AG09319 (cell line): Measurements from ENCODE around the gene CEP55.
A peak's percentile ranks its signal among the peaks of the same experiment; 100 is the strongest.

Experiments used
- DNase-seq: peaks from one replicate; pipeline ENCODE4 v3.0.0-alpha.2; 2010; ENCODE audit warnings: low read depth; ENCODE audit errors: extremely low read depth
- TF ChIP-seq, protein P1 (sequence below): IDR thresholded peaks from 2 replicates; pipeline ENCODE4 v1.5.1; 2011; ENCODE audit warnings: low read depth, mild to moderate bottlenecking, inconsistent platforms, low read length, moderate library complexity

The CEP55 gene

DNA sequence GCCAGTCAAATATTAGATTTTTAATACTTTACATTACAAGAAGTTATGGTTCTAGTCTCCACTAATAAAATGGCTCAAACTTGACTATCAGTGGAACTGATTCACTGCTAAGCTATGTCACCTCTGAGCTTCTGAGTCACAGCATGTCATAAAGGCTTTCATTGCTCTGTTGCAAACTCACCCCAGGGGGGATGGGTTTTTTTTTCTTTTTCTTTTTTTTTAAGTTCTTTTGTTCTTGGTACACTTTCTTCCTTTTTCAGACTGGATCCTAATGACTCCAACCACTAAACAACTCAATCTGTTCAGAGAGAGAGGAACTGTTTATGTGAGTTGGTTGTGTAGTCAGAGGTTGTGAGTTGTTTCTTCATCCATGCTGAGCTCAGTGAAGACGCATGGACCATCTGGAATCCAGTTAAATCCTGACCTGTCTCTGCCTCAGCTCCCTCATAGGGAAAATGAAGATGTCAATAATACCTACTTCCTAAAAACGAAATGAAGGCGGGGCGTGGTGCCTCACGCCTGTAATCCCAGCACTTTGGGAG is 25.2 kb upstream of the CEP55 start:
- TF ChIP-seq, protein P1, sequence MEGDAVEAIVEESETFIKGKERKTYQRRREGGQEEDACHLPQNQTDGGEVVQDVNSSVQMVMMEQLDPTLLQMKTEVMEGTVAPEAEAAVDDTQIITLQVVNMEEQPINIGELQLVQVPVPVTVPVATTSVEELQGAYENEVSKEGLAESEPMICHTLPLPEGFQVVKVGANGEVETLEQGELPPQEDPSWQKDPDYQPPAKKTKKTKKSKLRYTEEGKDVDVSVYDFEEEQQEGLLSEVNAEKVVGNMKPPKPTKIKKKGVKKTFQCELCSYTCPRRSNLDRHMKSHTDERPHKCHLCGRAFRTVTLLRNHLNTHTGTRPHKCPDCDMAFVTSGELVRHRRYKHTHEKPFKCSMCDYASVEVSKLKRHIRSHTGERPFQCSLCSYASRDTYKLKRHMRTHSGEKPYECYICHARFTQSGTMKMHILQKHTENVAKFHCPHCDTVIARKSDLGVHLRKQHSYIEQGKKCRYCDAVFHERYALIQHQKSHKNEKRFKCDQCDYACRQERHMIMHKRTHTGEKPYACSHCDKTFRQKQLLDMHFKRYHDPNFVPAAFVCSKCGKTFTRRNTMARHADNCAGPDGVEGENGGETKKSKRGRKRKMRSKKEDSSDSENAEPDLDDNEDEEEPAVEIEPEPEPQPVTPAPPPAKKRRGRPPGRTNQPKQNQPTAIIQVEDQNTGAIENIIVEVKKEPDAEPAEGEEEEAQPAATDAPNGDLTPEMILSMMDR = no peak
- DNase-seq = peak; percentile 79

DNA sequence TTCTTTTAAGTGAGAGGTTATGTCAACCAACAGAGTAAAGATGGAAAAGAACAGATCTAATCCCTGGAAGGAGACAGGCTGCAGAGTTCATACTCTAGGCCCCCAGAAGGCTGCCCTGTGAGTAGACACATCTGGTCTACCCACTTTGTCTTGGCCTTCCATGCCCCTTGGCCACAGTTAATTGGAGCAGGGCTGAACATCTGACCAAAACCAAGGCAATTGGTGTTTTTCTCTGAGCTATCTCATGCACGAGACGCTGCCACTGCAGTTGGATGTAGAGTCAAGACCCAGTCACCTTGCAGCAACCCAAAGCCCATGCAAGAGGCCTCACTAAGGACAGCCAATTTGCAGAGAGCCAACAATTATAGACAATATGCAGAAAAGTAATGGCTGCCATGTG is 23.3 kb upstream of the CEP55 start:
- no peak for DNase-seq
- TF ChIP-seq, protein P1 = no peak

DNA sequence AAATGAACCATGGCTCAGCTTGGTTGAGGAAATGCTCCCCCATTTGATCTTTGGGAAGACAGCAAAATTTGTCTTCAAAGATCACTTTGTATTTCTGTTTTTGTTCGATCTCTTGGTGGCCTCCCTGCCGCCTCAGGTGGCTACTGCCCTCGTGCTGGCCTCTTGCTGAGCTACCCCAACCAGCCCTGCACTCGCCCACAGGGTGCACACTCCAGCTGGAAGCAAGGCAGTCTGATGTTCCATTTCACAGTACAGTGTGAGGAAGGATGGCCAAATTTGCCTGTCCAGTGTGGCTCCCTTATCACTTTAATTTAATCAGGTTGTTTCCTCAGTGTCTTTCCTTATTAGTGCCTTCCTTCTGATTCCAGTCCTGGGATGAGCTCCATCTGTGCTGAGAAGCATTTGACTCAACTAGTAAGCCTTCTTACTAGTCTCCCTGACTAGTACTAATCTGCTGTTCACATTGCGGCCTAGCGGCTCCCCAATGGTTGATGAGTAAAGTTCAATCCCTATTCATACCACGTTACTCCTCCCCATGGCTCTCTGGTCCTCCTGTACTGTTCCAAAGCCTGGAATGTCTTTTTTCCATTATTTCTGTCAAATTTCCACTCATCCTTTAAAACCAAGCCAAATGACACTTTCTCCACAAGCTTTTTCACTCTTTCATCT is 22.5 kb upstream of the CEP55 start:
- TF ChIP-seq, protein P1 = no peak
- no peak for DNase-seq

DNA sequence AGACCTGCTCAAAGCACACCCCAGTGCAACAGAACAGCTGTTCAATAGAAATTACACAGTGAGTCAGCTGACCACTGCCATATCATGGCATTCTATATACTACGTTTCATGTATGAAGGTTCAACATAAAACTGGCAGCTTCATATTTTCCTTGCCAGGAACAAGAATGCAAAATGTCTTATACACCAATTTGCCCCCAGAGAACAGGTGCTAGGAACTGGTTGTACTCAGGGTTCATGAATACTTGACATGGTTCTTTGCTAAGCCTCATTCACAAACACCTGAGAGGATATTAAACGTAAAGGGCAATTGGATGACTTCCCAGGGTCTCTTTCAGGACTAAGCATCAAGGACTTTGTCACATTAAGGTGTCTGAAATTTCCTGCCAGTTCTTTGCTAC is 21.2 kb upstream of the CEP55 start:
- no peak for DNase-seq
- TF ChIP-seq, protein P1 = no peak

DNA sequence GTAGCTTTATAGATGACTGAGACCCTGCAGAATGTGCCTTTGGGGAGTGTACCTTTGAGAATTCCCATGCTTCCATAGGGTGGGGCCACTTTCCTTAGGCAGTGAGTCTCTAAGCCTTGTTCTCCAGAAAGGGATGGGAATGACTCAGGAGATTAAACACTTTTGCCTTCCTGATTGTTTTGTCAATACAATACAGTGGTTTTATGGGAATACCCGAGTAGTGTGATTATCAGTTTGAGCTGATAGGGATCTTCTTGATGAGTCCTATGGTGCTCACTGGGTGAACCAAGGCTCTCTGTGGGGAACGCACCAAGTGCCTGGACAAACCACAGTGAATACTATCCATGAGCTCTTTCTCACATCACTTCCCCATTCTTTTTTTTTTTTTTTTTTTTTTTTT is 20.5 kb upstream of the CEP55 start:
- TF ChIP-seq, protein P1 = no peak
- no peak for DNase-seq

DNA sequence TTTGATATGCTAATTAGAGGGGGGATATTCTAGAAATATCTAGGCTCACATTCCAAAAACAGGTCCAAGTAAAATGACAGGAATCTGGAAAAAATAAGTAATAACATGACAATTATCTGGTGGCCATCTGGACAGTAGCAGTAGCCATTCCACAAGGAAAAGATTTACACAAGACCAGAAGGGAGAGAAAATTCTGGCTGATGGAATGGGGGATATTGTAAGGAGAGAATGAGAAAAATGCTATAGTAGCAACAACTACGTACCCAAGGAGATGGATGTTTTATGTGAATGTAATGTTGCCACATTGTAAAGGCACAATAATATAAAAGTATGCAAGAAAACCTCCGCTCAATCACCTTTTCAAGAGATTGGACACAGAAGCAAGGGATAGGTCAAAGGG is 19.7 kb upstream of the CEP55 start:
- TF ChIP-seq, protein P1 = no peak
- DNase-seq = no peak

DNA sequence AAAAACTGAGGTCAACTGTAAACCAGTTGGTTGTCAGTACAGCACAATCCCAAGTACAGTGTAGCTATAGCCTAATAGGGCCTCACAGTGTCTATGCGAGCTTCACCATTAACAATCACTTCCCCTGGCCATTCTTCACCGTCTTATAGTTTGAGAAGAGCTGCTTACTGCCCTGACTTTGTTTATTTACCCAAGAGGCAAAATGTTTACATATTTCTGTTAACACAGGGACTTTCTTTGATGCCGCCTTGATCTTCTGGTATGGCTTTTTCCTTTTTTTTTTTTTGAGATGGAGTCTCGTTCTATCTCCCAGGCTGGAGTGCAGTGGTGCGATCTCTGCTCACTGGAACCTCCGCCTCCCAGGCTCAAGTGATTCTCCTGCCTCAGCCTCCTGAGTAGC is 17.5 kb upstream of the CEP55 start:
- TF ChIP-seq, protein P1 = no peak
- DNase-seq = no peak
